NCI-H2196 (cell line): ENCODE results near the gene MUC5AC.

ENCODE experiments used
- DNase-seq: peaks from one replicate; lab custom pipeline; 2025; ENCODE audit not compliant: unreplicated experiment; lab: John Stamatoyannopoulos, UW

The MUC5AC gene

GRCh38 chr11:1222491-1223345 is 65.0 kb downstream of the MUC5AC start, which contains the start of gene MUC5B:
Gene MUC5B, plus strand, starts transcription at chr11:1223066. Its CDS starts 58 bp downstream, at chr11:1223124.
- DNase-seq, result peak; percentile 17

GRCh38 chr11:1223346-1224110 is 65.8 kb downstream of the MUC5AC start:
- DNase-seq, result no peak

GRCh38 chr11:1224111-1224490 is 66.3 kb downstream of the MUC5AC start:
- DNase-seq, result no peak

GRCh38 chr11:1224491-1225385 is 67.0 kb downstream of the MUC5AC start:
- DNase-seq, result no peak

- no peak for DNase-seq
Measured at GRCh38 chr11:1225386-1226225, 67.9 kb downstream of the MUC5AC start.

- DNase-seq, result no peak
Measured at GRCh38 chr11:1226226-1226985, 68.7 kb downstream of the MUC5AC start.

- DNase-seq, result no peak
Measured at GRCh38 chr11:1226986-1227550, 69.3 kb downstream of the MUC5AC start.

GRCh38 chr11:1227551-1228100 is 69.9 kb downstream of the MUC5AC start:
- DNase-seq, result no peak

- DNase-seq, result no peak
Measured at GRCh38 chr11:1228101-1228821, 70.5 kb downstream of the MUC5AC start.

GRCh38 chr11:1228921-1229451 is 71.2 kb downstream of the MUC5AC start:
- DNase-seq, result no peak

GRCh38 chr11:1229471-1230120 is 71.8 kb downstream of the MUC5AC start:
- no peak for DNase-seq

GRCh38 chr11:1230121-1230455 is 72.3 kb downstream of the MUC5AC start:
- DNase-seq, result no peak

- DNase-seq, result no peak
Measured at GRCh38 chr11:1230456-1231395, 73.0 kb downstream of the MUC5AC start.

- DNase-seq, result no peak
Measured at GRCh38 chr11:1231396-1232020, 73.8 kb downstream of the MUC5AC start.

GRCh38 chr11:1232021-1232882 is 74.5 kb downstream of the MUC5AC start:
- DNase-seq, result no peak
